K562 treated with DMSO at 1 percent for 24 hours (cell line): ENCODE measurements around the gene SPATA31D1. TPM values are rescaled to one million over a fixed set of nuclear protein-coding genes. Genes with fewer than 3 reads are reported as not detected.

Experiments
- total RNA-seq: library from RNA; unstranded; fragments of 300-600 nt; gene quantifications from 2 replicates; pipeline ENCODE4 v1.2.3, GENCODE V29; 2022; ENCODE audit warnings: low read depth; ENCODE audit not compliant: insufficient read depth

SPATA31D1 gene
- not detected in 2 replicates for total RNA-seq

GRCh38 chr9:81988472-81988871, at the start of gene SPATA31D1:
SPATA31D1 (plus strand) TSS chr9:81988772; CDS start chr9:81988819, 47 bp downstream.

DNA sequence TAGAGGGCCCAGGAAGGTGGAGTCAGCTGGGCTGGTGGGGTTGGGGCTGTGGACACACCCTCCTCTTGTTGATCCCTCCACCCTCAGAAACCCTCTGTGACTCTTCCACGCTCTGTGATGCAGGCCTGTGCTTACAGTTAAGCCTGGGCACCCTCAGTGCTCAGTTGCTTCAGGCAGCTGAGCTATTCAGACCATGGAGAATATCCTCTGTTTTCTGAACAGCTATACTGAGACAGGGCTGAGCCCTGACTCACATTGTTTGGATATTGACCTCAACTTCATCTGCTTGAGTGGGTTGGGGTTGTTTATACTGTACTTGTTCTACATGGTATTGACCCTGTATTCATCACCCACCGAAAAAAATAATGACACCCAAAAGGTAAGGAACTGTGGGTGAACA, 45.2 kb upstream of the SPATA31D1 start, which contains the start of gene SPATA31D3:
Gene SPATA31D3 (plus strand): TSS at position 108 of the 400 bp plus-strand sequence. CDS start 86 bp downstream, at position 194.

Other genes starting within 250 kb of the SPATA31D1 start
- gene SPATA31D4, start 60.3 kb upstream of the SPATA31D1 start, total RNA-seq: not detected in 2 replicates
- not detected in 2 replicates for gene SPATA31D3, start 45.3 kb upstream of the SPATA31D1 start, total RNA-seq